GM06990 (cell line): ENCODE measurements around the gene FOXN3.

Experiments
- DNase-seq: peaks from one replicate; pipeline ENCODE4 v3.0.0-alpha.2; 2011; ENCODE audit not compliant: insufficient read length; ENCODE audit errors: extremely low read depth
- H3K27me3 ChIP-seq: replicated peaks from 2 replicates; pipeline ENCODE4 v1.6.0; 2011; ENCODE audit warnings: low read length; ENCODE audit not compliant: control insufficient read depth, insufficient read depth
- H3K36me3 ChIP-seq: 2 replicates; pipeline ENCODE4 v1.5.1; 2011; ENCODE audit warnings: low read length; ENCODE audit not compliant: control insufficient read depth, insufficient read depth
- H3K4me3 ChIP-seq: replicated peaks from 2 replicates; pipeline ENCODE4 v1.5.1; 2011; ENCODE audit warnings: low read depth, mild to moderate bottlenecking, control low read depth, low read length
- CTCF ChIP-seq: IDR thresholded peaks from 2 replicates; pipeline ENCODE4 v1.5.1; 2011; ENCODE audit warnings: low read length, control low read depth, mild to moderate bottlenecking, inconsistent platforms; ENCODE audit not compliant: insufficient read depth, poor library complexity, severe bottlenecking

The FOXN3 gene

GRCh38 chr14:89405712-89406111, 11.3 kb downstream of the FOXN3 start:
- Histone ChIP-seq H3K36me3 (peaks cover 2% of the 10 kb centered on the region), H3K27me3 (no peaks in the 10 kb centered on the region), H3K4me3 (no peak overlapping the region)
- no peak for DNase-seq
- no peak for TF ChIP-seq CTCF

GRCh38 chr14:89402363-89402762, 14.7 kb downstream of the FOXN3 start:
- Histone ChIP-seq H3K27me3 (no peaks in the 10 kb centered on the region), H3K36me3 (peaks cover 2% of the 10 kb centered on the region), H3K4me3 (no peak overlapping the region)
- DNase-seq = no peak
- no peak for TF ChIP-seq CTCF

GRCh38 chr14:89401761-89402160, 15.3 kb downstream of the FOXN3 start:
- TF ChIP-seq CTCF = no peak
- H3K27me3 ChIP-seq = no peaks in the 10 kb centered on the region
- H3K4me3 ChIP-seq = no peak overlapping the region
- H3K36me3 ChIP-seq = peaks cover 2% of the 10 kb centered on the region
- DNase-seq = no peak

GRCh38 chr14:89401241-89401640, 15.8 kb downstream of the FOXN3 start:
- no peak for TF ChIP-seq CTCF
- DNase-seq = no peak
- no peak overlapping the region for H3K4me3 ChIP-seq
- H3K27me3 ChIP-seq = no peaks in the 10 kb centered on the region
- peaks cover 2% of the 10 kb centered on the region for H3K36me3 ChIP-seq

GRCh38 chr14:89400529-89400928, 16.5 kb downstream of the FOXN3 start:
- Histone ChIP-seq H3K4me3 (no peak overlapping the region), H3K27me3 (no peaks in the 10 kb centered on the region), H3K36me3 (peaks cover 2% of the 10 kb centered on the region)
- TF ChIP-seq CTCF = no peak
- no peak for DNase-seq

- H3K4me3 ChIP-seq = no peak overlapping the region
- H3K27me3 ChIP-seq = no peaks in the 10 kb centered on the region
- H3K36me3 ChIP-seq = no peaks in the 10 kb centered on the region; the same call in none of the 2 replicates
- TF ChIP-seq CTCF = no peak
- DNase-seq = no peak
Measured at GRCh38 chr14:89399594-89400068, 17.4 kb downstream of the FOXN3 start.
